Measurements from ENCODE around the gene NPLOC4.
A peak's percentile ranks its signal among the peaks of the same experiment; 100 is the strongest.

The NPLOC4 gene

DNA sequence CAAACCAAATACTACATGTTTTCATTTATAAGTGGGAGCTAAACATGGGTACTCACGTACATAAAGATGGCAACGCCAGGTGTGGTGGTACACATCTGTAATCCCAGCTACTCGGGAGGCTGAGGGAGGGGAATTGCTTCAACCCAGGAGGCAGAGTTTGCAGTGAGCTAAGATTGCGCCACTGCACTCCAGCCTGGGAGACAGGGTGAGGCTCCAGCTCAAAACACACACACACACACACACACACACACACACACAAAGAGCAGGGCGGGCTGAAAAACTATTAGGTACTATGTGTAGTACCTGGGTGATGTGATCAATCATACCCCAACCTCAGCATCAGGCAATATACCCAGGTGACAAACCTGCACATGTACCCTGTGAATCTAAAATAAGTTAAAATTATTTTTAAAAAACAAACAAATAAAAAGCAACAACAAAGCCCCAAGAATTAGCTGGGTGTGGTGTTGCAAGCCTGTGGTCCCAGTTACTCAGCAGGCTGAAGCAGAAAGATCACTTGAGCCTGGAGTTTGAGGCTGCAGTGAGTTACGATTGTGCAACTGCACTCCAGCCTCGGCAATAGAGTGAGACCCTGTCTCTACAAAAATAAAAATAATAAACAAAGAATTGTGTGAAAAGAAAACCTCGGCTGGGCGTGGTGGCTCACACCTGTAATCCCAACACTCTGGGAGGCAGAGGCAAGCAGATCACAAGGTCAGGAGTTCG is 72.9 kb downstream of the NPLOC4 start:
- DNase-seq: no peak

DNA sequence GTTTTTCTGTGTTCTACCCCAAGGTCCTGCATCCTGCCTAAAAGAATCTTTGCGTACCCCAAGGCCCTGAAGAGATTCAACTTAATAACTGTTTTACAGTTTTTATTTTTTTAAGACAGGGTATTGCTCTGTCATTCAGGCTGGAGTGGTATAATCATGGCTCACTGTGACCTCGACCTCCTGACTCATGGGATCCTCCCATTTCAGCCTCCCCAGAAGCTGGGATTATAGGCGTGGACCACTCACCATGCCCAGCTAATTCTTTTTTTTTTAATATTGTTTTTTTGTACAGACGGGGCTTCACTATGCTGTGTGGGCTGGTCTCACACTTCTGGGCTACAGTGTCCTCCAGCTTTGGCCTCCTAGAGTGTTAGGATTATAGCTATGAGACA is 75.4 kb downstream of the NPLOC4 start:
- DNase-seq: no peak

DNA sequence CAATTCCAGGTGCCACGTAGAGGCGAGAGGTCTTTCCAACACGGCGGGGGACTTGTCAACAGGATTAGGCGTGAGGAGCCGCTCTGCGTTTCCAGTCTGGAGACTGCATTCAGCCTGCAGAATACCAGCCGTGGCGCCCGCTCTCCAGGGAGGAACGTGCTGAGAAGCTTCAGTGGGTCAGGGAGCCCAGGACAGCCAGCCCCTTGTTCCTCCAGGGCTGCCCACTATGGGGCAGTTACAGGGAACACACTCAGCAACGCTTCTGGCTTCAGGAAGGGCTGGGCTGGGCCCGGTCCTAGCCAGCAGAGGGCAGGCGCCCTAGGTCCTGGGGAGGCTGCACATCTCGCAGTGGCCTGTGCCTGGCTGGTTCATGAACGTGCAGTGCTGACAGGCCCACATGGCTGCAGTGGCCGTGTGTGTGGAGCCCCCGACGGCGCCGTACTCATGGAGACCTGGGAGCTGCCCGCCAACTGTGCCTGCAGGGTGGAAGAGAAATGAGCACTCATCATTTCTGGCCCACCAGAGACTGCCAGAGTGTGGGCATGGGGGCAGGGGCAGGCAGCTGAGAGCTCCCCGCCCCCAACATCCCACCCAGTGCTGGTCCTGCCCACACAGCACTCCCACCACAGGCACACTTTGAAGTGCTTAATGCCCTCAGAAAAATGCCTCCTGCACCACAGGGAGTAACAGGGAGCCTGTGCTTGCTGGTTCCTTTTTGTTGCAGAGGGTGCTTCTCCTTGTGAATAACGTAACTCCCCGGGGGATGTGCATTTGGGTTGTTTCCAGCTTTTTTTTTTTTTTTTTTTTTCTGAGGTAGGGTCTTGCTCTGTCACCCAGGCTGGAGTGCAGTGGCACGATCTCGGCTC is 77.7 kb downstream of the NPLOC4 start:
- no peak for DNase-seq

DNA sequence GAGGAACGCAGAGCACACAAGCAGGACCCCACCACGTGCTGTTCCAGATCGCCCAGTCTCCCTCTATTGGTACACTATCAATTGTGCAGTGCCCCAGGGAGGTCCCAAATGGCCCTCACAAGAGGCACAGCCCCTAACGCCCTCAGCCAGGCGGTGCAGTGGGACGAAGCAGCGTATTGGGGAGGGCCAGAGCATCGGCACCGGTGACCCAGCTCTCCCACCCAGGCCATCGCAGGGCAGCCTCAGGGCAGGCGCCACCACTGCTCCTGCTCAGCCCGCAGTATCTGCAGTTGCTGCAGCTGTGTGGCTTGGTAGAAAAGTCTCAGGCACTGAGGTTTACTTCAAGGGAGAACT is 78.8 kb downstream of the NPLOC4 start:
- no peak for DNase-seq

DNA sequence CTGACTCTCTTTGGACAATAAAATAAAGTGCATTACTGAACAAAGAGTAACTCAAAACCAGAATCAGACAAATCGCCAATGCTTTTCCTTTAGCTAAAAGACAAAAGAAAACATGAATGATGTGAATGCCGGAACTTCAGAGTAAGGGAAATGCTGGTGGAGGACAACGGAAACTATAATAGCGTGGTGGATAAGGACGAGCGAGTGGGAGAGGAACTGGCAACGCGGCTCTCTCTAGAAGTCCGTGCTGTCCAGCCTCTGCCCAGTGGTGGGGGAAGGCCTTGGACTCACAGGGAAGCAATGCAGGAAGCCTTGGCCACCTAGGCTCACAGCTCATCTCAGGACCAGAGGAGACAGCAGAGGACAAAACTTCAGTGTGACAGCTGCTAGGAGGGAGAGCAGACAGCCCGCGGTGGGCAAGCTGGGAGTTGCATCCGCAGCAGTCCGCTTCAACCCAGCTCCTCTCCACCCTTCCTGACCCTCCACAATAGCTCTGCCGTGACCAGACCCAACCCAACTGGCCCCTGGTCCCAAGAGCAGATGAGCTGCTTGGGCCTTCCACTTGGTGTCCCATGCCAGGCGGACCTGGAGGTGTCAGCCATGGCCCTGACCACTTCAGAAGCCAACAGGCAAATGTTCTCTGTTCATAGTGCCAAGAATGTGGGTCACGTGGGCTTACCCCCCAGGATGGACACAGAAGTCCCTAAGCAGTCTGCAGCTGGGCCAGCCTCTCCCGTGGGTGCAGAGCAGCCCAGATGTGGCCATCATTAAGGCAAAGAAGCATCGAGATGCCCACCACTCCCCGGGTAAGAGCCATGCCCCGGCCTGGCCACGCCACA is 79.4 kb downstream of the NPLOC4 start:
- DNase-seq: no peak

DNA sequence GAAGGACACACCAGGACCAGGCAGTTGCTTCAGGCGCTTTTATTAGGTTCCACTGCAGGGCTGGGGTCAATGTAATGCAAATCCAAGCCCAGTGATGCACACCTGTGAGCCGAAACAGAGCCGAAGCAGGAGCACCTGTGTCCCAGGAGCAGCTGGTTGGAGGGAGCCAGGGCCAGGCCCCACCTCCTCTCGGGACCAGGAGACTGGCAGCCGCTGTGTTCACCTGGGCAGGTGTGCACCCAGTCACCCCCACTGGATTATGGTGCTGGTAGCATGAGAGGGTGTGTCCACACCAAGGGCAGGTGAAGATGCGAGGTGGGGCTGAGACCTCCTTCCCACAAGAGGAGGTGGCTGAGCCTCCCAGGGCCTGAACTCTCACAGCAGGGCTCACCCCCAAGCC is 80.0 kb downstream of the NPLOC4 start:
- DNase-seq: peak; percentile 57

DNA sequence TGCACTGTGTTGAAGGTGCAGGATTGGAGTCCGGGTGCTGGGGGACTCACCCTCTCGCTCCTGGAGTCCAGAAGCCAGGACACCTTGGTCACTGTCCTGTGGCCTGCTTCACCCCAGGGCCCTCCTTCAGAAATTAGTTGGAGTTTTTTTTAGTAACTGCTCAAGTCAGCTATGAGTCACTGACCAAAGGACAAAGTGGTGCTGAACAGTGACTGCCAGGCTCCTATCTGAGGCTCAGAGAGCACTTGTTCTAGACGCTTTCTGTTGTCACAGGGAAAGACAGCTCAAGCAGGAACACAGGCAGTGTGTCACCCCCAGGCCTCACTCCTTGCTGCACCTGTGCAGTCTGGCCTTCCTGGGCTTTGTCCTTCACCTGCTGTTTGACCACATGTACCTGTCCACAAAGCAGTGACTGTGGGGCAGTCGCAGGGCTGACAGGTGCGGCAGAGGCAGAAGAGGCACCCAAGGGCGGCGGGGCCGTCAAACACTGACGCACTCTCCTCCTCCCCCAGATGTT is 80.7 kb downstream of the NPLOC4 start:
- peak; percentile 68 for DNase-seq

DNA sequence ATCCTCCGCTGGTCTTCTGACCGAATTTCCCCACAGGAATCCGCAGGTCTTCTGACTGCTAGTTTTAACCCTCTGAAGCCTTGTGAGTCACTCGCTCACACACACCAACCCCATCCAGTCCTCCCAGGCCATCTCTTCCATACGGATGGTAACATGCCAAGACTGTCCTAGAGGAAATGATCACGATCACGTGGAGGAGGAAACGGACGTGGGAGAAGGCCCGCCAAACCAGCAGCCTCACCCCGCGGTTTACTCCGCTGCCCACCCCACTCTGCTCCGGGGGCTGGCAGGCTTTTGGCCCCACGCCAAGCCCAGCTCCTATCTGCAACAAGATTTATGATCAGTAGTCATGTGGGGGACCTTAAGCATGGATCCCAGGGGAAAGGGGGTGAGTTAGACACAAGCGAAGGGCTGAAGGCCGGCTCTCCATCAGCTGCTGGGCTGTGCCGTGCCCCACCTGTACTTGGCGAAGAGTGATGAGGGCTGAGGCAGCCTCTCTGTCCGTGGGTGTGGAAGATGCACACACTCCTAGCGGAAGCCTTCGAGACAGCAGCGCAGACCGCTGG is 83.2 kb downstream of the NPLOC4 start:
- DNase-seq: no peak

DNA sequence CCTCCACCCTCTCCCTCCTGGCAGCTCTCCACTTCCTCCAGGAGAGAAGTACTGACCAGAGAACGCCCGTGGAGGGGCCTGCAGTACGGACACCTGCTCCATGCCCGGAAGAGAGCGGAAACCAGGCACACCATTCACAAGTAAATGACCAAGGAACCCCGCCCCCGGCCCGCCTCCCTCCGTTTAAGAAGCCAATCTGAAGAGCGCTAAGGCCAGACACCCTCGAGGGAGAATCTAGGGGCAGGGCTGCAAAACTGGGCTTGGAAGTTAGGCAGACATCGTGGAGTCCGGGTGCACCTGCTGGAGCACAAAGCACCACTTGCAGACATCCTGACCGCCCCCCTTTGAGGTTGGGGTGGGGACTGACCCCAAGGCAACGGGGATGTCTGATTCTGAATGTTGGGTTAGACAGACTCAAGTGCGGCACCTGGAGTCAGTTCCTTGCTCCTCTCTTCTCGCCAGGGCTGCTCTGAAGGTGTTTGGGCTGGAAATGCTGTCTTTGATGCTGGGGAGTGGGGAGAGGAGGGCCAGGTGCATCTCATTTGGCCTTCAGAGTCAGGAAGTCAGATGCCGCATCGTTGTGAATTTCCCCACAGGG is 83.8 kb downstream of the NPLOC4 start:
- peak; percentile 96 for DNase-seq

DNA sequence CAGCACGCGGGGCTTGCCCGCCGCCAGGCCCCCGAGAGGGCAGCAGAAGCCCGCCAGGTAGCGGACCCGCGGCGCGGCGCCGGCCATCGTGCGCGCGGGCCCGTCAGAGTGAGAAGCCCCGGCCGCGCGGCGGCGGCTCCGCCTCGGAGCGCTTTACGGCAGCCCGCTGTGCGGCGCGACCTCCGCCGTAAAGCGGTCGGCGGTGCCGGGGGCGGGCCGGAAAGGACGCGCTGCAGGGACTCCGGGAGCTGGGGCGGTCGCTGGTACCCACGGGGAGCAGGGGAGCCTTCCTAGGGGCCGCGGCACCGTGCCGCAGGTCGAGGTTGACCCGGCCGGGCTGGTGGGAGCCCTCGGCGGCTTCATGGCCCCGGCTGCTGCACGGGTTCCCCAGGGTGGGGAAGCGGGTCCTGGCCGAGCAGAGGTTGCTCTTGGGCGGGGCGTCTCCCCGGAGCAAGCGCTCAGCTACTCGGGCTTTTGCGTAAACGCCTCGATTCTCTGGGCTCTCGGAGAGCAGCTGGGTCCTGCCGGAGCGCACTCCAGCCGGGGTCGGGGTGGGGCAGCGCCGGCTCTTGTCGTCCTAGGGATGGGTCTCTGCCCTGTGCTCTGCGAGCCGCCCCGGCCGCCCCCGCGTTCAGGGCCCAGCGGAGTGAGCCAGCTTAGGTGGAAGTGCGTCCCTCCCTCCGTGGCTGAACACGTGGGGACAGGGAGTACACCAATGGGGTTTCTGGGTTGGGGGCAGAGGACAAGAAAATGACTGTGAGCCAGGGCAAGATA is 84.5 kb downstream of the NPLOC4 start, which contains the start of gene FAAP100:
TSS of gene FAAP100 (minus strand) at position 110 of the 774 bp plus-strand sequence. CDS start at position 87, 23 bp downstream.
- DNase-seq: peak; percentile 79

DNA sequence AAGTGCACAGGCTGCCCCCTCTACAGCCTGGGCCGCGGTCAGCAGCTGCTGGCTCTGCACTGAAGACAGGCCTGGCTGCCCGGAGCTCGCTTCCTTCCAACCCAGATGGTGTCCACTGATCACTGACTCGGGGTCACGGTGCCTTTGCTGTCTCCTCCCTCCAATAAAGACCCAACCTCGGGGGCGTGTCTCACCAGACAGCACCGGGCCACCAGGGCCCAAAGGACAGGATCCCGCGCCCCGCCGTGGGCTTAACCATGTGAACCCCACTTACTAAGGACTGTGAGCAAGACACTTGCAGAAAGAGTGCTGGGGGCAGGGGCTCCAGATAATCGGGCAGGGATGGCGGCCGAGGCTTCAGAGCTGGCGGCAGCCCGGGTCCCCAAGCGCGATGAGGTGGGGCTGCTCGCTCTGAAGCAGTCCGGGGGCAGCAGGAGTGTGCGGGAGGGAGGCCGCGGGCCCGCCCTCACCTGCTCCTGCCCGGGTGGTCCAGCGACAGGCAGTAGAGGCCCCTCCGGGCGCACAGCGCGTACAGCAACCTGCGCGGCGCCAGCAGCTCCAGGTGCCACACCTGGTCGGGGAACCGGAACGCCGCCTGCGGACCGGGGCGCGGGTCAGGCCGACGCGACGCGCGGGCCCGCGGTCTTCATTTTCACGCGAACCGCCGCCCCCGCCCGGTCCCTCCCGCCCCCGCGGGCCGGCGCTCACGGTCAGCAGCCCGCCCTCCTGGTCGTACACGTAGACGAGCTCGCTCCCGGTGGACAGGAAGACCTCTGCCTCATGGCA is 85.3 kb downstream of the NPLOC4 start:
- DNase-seq: peak; percentile 57

DNA sequence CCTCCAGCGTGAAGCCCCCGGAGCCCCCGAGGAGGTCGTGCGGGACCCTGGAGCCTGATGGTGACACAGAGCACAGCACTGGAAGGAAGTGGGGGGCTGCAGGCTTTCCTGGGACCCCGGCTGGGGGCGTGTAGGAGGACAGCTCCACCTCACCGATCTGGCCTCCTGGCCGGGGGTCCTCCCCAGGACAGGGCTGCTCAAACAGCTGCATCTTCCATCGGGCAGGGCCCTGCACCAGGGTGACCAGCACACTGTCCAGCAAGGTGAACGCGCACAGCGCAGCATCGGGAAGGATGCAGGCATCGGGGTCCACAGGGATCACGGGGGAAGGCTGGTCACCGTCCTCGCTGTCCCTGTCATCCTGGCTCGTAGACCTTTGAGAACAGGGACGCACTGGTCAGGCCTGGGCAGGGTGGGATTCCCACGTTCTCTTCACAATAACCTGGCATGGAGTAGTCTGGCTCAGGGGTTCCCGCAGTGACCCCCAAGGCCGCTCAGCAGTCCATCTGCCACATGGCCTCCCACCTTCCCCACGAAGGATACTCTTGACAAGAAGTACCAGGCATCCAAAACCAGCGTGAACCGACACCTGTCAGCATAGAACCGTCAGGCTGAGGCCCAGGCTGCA is 86.0 kb downstream of the NPLOC4 start:
- DNase-seq: no peak

DNA sequence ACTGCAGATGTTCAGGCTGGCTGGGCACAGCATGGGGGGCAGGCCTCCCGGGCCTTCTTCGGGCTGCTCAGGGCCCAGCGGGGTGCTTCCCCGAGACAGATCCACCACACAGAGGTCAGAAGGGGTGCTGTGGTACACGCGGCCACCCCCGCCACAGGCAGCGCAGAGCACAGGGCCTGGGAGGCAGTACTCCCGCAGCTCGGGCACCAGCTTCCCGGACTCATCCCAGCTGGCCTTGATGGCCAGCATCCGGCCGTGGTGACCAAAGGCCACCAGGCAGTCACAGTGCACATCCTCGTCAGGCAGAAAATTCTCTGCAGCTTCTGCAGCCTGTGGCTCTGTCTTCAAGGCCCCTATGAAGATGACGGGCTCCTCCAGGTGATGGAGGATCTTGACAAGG is 86.6 kb downstream of the NPLOC4 start:
- no peak for DNase-seq

DNA sequence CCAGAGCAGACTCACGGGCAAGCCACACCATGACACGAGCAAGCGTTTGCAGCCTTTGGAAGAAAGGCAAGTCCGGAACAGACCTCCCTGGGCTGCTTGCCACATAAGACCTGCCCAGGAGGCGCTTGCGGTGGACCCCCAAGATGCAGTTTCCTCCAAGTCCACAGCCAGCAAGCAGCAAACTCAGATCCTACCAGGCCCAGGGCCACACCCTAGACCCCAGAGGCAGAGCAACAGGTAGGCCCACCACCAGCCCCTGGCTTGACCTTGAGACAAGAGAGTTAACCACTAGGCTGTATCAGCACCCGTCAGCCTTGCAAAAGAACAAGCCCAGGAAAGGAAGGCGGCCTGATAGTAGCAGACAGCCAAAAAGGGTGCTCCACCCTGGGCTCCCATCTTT is 87.1 kb downstream of the NPLOC4 start:
- DNase-seq: no peak

DNA sequence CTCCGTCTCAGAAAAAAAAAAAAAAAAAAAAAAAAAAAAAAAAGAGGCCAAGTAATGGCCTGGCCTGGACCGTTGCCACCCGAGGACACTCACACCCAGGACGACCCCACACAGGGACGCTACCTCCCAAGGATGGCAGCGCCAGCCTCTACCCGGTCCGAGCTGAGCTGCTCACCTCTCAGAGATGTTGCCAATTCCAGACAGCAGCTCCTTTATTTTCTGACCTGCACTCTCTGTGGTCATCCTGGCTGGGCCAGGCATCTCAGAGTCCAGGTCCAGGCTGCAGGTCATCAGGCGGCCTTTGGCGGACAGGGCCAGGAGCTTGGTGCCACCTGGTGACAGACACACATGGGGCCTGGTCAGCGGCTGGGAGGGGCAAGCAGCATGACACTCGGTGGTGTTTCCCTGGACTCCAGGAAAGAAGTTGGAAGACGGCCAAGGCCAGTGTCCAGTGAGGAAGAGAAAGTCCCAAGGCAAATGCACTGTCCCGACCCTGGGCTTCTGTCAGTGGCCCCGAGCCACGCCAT is 87.8 kb downstream of the NPLOC4 start:
- DNase-seq: no peak

DNA sequence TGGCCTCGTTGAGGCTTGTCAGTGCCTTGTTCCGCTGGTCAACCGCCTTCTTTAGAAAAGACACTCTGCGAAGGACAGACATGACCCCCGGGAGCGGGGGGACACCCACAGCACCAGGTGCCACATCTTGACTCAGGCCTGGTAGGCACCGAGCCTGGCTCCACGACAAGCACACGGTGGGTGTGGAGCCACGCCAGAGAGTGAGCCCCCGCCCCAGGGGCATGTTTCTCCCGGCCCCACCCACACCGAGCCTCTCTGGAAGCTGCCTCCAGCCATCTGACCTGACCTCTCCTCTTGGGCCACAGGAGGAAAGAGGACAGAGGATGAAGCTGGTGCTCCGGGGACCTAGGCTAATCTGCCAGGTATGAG is 89.3 kb downstream of the NPLOC4 start:
- no peak for DNase-seq

DNA sequence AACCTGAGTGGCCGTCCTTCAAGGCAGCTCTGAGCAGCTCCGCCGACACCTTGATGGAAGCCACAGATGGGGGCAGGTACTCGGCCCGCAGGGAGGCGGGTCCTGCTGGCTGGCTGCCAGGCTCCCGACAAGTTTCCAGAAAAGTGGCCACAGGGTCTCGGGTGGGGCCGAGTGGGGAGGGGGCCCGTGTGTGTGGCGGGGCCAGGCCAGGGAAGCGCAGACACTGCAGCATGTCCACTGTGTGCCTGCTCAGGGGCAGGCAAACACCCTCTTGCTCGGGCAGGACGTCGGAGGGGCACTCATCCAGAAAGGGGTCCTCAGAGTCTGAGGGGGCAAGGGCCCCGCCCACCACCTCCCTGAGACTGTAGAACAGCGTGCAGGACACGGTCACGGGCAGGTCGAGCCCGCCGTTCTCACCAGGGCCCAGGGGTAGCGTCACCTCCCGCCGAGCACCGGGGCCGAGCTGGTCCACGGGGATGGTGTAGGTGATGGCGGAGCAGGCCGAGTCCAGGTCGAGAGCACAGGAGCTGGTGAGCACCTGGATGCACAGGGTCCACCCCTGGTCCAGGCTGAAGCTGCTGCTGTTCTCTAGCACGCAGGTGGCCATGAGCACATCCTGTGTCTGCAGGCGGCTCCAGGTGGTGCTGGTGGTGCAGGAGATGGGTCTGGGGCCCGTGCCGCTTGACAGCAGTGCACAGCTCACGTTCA is 89.9 kb downstream of the NPLOC4 start:
- no peak for DNase-seq

DNA sequence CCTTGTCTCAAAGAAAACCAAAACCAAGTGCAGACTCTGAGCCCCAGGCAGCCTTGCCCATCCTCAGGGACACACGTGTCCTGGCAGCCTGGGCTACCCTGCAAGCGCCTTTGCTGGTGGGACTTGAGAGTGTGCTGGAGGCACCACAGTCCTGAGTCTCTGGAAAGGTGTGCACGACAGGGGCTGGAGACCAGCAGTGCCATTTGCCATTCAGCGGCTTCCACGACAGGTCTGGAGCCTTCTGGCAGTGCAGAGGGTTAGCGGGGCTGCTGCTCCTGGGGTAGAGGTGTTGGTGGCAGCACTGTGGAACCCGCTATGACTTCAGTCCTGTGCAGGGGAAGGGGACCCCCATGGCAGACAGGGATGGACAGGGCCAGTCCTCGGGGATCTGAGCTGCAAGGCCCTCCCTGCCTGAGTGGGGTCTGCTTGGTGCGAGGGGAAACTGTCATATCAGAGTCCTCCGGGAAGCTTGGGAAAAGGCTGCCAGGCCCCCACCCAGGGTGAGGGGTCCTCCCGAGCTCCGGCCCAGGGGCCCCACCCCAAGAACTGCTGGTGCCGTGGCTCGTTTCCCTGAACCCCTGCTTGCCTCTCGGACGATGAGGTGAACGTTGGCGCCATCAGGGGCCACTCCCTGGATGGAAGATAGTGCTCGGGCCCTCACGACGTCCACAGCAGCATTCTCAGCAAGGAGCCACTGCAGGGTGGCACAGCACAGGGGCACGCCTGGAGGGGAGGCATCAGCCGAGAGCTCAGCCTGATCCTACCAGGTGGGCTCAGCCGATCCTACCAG is 91.6 kb downstream of the NPLOC4 start:
- DNase-seq: no peak
